Activated naive CD4-positive, alpha-beta T cell treated with Interleukin-2 at 50 U/mL for 16 hours (primary cell): ENCODE data around the gene GPS1.

Experiments
- DNase-seq: peaks from one replicate; pipeline ENCODE4 v3.0.0-alpha.2; 2020

Gene GPS1

DNA sequence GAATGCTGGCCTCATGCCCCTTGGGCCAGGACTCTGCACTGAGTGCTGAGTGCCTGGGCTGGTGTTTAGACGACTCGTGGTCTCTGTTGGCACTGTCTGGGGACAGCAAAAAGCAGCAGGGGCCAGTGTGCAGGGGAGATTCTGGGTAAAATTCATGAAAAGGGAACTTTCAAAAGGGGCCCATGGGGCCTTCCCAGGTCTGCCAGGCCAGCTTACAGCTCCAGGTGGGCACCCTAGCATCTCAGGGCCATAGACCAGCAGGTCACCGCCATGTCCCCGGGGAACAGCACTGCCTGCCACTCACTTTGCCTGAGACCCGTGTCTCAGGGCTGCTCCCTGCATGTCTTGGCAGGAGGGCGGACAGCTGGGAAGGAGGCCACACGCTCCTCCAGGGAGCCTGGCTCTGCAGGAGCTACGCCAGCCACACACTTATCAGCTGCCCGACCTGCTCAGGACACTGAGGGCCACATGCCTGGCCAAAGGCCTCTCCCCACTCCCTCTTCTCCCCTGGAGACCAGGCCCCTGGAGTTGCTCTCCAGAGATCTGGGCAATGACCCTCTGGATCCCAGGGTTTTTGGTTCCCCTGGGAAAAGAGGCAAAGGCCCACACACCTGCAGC, 55.1 kb downstream of the GPS1 start:
- no peak for DNase-seq
